ENCODE data around the gene KCTD5.

Gene KCTD5

DNA sequence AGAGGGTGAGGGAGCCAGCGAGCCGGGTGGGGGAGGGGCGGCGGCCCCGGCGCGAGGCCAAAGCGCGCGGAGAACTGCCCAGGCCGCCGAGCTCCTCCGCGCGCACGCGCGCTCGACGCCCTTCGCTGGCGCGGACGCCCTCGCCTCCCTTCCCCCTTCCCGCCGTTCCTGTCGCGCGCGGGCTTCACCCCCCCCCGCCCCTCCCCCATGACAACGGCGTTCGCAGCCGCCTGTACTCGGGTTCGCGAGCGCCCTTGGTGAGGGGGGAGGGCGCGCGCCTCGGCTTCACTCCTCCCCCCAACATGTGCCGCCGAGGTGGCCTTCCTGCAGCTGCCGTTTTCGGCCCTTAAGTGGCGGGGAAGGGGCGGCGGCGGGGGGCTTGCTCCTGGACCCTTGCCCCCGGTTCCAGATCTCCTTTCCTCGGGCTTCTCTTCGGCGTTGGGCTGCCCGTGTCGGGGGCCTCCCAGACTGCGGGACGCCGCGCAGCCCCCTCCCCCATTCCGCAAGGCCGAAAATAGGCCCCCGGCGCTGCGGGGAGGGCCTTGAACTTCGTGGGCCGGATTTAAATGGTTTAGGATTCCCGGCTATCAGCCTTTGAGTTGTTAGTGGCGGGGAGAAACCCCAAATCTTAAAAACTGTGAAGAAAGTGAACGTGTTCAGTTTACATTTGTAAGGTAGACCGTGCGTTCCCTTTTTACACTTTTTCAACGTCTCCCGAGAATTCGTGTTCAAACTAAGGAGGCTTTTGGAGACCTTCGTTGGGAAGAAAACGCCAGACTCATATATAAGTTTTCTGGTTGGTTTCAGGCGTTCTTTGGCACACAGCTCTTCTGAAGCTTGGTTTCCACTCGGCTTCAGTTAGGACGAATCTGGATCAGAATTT lies 70.8 kb downstream of the KCTD5 start:
- DNase-seq, result peak; percentile 93

DNA sequence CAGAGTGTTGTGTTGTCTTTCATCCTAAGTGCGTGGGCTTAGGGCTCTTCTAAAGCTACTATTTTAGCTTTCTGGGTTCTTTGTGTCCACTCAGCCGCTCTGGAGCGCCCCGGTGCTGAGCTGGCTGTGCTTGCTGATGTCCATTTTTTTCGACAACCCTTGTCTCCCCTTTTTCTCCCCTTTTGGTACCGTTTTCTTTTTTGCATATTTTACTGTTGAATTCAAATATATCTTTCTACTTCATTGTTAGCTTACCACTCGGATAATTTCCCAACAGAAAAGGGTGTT lies 71.4 kb downstream of the KCTD5 start:
- no peak for DNase-seq

DNA sequence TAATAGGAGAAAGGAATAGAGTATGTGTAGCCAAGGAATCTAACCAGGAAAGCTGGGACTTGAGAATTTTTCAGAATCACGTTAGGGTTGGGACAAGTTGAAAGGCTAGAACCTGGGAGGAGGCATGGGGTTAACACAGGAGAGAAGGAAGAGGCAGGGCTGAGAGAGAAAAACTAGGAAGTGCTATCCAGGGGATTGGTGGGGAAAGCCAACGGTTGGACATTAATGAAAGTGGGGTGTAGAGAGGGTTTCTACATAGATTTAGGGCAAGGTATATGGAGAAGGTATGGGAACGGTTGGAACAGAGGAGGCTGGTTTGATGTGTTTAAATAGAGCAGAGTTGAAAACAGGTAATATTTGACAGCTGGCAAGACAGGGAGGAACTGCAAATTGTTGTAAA lies 72.8 kb downstream of the KCTD5 start:
- DNase-seq, result no peak

DNA sequence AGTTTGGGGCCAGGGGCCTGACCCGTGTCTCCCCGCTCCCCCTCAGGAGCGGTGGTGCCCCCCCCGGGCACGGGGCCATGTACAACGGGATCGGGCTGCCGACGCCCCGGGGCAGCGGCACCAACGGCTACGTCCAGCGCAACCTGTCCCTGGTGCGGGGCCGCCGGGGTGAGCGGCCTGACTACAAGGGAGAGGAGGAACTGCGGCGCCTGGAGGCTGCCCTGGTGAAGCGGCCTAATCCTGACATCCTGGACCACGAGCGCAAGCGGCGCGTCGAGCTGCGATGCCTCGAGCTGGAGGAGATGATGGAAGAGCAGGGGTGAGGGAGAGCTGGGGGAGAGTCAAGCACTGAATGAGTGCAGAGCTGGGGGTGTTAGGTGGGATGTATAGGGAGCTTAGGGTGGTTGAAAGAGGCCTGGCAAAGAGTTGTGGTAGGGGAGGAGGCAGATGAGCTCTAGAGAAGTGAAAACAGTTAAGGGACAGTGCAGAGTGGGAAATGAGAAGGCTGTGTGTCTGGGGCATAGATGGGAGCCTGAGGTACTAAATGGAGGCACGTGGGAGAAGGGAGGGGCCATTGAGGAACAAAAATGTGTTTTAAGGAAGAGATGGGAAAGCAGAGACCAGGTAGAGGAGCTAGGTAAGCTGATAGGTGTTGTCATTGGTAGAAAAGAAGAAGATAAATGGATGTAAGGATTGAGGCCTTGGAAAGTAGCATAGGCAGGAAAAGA lies 74.1 kb downstream of the KCTD5 start:
- DNase-seq, result no peak

DNA sequence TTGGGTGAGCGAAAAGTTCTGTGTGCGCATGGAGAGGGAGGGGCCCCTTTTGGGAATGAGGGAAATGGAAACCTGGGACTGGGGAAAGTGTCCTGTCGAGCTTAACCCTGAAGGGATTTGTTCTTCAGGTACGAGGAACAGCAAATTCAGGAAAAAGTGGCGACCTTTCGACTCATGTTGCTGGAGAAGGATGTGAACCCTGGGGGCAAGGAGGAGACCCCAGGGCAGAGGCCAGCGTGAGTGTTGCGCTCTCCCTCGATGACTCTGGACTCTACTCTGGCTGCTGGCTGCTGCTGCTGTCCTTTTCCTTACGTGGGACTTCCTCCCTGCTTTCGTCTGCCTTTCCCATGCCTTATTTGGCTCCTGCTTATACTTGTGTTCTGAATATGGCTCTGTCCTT lies 75.0 kb downstream of the KCTD5 start:
- no peak for DNase-seq
